H9 (cell line): ENCODE measurements around the gene MARCHF3. TPM values are rescaled to one million over a fixed set of nuclear protein-coding genes. Genes with fewer than 3 reads are reported as not detected.

Source experiments
- DNase-seq: peaks from one replicate; pipeline ENCODE4 v3.0.0-alpha.2; 2017
- H2AFZ ChIP-seq: one replicate; pipeline ENCODE4 v1.6.1; 2013; ENCODE audit warnings: mild to moderate bottlenecking, low read length, control low read depth, moderate library complexity
- H2AK5ac ChIP-seq: 2 replicates; pipeline ENCODE4 v1.6.1; 2013; ENCODE audit warnings: low read length, control low read depth, mixed read lengths; ENCODE audit not compliant: insufficient read length
- H2BK120ac ChIP-seq: one replicate; pipeline ENCODE4 v1.6.1; 2013; ENCODE audit warnings: low read depth, mild to moderate bottlenecking, low read length, control low read depth, inconsistent platforms; ENCODE audit not compliant: poor library complexity, severe bottlenecking
- H2BK12ac ChIP-seq: 2 replicates; pipeline ENCODE4 v1.6.1; 2013; ENCODE audit warnings: low read length, control low read depth, mixed read lengths, low read depth; ENCODE audit not compliant: insufficient read length
- H2BK15ac ChIP-seq: 2 replicates; pipeline ENCODE4 v1.6.1; 2013; ENCODE audit warnings: low read depth, low read length, control low read depth
- H2BK20ac ChIP-seq: one replicate; pipeline ENCODE4 v1.6.1; 2013; ENCODE audit warnings: low read depth, mild to moderate bottlenecking, low read length, control low read depth, inconsistent platforms; ENCODE audit not compliant: poor library complexity, severe bottlenecking
- H2BK5ac ChIP-seq: 2 replicates; pipeline ENCODE4 v1.6.1; 2013; ENCODE audit warnings: low read length, control low read depth, mixed read lengths; ENCODE audit not compliant: insufficient read length
- H3K14ac ChIP-seq: 2 replicates; pipeline ENCODE4 v1.6.1; 2013; ENCODE audit warnings: low read length, control low read depth; ENCODE audit not compliant: insufficient read depth
- H3K18ac ChIP-seq: 2 replicates; pipeline ENCODE4 v1.6.1; 2013; ENCODE audit warnings: low read depth, mild to moderate bottlenecking, mixed read lengths, low read length, control low read depth; ENCODE audit not compliant: insufficient read length
- H3K23ac ChIP-seq: 2 replicates; pipeline ENCODE4 v1.6.1; 2013; ENCODE audit warnings: low read length, control low read depth, mixed read lengths, low read depth; ENCODE audit not compliant: insufficient read length
- H3K23me2 ChIP-seq: 2 replicates; pipeline ENCODE4 v1.6.1; 2013; ENCODE audit warnings: low read depth, mild to moderate bottlenecking, mixed read lengths, low read length, control low read depth; ENCODE audit not compliant: insufficient read length, poor library complexity, severe bottlenecking
- H3K27ac ChIP-seq: 2 replicates; pipeline ENCODE4 v1.5.1; 2013; ENCODE audit warnings: low read length, control low read depth, mixed read lengths, low read depth; ENCODE audit not compliant: insufficient read length
- H3K27me3 ChIP-seq: 2 replicates; pipeline ENCODE4 v1.6.1; 2013; ENCODE audit warnings: low read length, control low read depth, inconsistent platforms; ENCODE audit not compliant: insufficient read depth
- H3K4ac ChIP-seq: 2 replicates; pipeline ENCODE4 v1.6.1; 2013; ENCODE audit warnings: low read depth, mild to moderate bottlenecking, control low read depth, inconsistent platforms, low read length, moderate library complexity
- H3K4me1 ChIP-seq: 2 replicates; pipeline ENCODE4 v1.6.1; 2013; ENCODE audit warnings: low read length, control low read depth, inconsistent platforms; ENCODE audit not compliant: insufficient read depth
- H3K4me2 ChIP-seq: 2 replicates; pipeline ENCODE4 v1.6.1; 2013; ENCODE audit warnings: low read length, control low read depth, mixed read lengths; ENCODE audit not compliant: insufficient read length, insufficient read depth
- H3K56ac ChIP-seq: 2 replicates; pipeline ENCODE4 v1.6.1; 2013; ENCODE audit warnings: low read depth, mild to moderate bottlenecking, mixed read lengths, low read length, control low read depth; ENCODE audit not compliant: insufficient read length
- H3K79me1 ChIP-seq: 2 replicates; pipeline ENCODE4 v1.6.1; 2013; ENCODE audit warnings: low read depth, mild to moderate bottlenecking, moderate library complexity, low read length, control low read depth, inconsistent platforms; ENCODE audit not compliant: insufficient read depth, poor library complexity, severe bottlenecking
- H3K79me2 ChIP-seq: 2 replicates; pipeline ENCODE4 v1.6.1; 2013; ENCODE audit warnings: low read length, control low read depth, inconsistent platforms; ENCODE audit not compliant: insufficient read depth
- H3K9ac ChIP-seq: 2 replicates; pipeline ENCODE4 v1.6.1; 2013; ENCODE audit warnings: low read length, control low read depth, mixed read lengths; ENCODE audit not compliant: insufficient read length; ENCODE audit errors: extremely low read depth
- H3K9me3 ChIP-seq: one replicate; pipeline ENCODE4 v1.6.1; 2013; ENCODE audit warnings: low read depth, low read length, inconsistent platforms; ENCODE audit not compliant: control insufficient read depth
- H3T11ph ChIP-seq: one replicate; pipeline ENCODE4 v1.6.1; 2013; ENCODE audit warnings: mild to moderate bottlenecking, low read length, control low read depth, inconsistent platforms
- H4K20me1 ChIP-seq: one replicate; pipeline ENCODE4 v1.6.1; 2013; ENCODE audit not compliant: control insufficient read depth, insufficient read length, insufficient read depth
- H4K5ac ChIP-seq: 2 replicates; pipeline ENCODE4 v1.6.1; 2013; ENCODE audit warnings: low read depth, mild to moderate bottlenecking, mixed read lengths, low read length, control low read depth; ENCODE audit not compliant: insufficient read length
- H4K8ac ChIP-seq: replicated peaks from 2 replicates; pipeline ENCODE4 v1.6.1; 2013; ENCODE audit warnings: low read length, control low read depth, mixed read lengths, low read depth; ENCODE audit not compliant: insufficient read length
- H4K91ac ChIP-seq: 2 replicates; pipeline ENCODE4 v1.6.1; 2013; ENCODE audit warnings: low read depth, mild to moderate bottlenecking, moderate library complexity, mixed read lengths, low read length, control low read depth; ENCODE audit not compliant: insufficient read length
- H3K27ac Mint-ChIP-seq, 3 experiments: 2 replicates in 2 of 3; 3 replicates in 1 of 3; pipeline ENCODE4 v1.8.0; 2020 to 2021; ENCODE audit warnings: mixed read lengths in 3 of 3, mild to moderate bottlenecking in 1 of 3, moderate library complexity in 1 of 3
- H3K27me3 Mint-ChIP-seq: 2 replicates; pipeline ENCODE4 v1.8.0; 2021; ENCODE audit warnings: low read depth, mild to moderate bottlenecking, moderate library complexity, mixed read lengths
- H3K36me3 Mint-ChIP-seq, 3 experiments: 2 replicates in 2 of 3; 3 replicates in 1 of 3; pipeline ENCODE4 v1.8.0; 2020 to 2021; ENCODE audit warnings: low read depth in 3 of 3, mixed read lengths in 3 of 3; ENCODE audit not compliant: insufficient read depth in 1 of 3
- H3K4me1 Mint-ChIP-seq, 2 experiments: 2 replicates each; pipeline ENCODE4 v1.8.0; 2020; ENCODE audit warnings: mixed read lengths in 2 of 2
- H3K4me3 Mint-ChIP-seq, 2 experiments: 2 replicates in 1 of 2; 3 replicates in 1 of 2; pipeline ENCODE4 v1.8.0; 2020 to 2021; ENCODE audit warnings: mild to moderate bottlenecking in 2 of 2, mixed read lengths in 2 of 2, moderate library complexity in 1 of 2
- H3K9me3 Mint-ChIP-seq, 2 experiments: 2 replicates in 1 of 2; 3 replicates in 1 of 2; pipeline ENCODE4 v1.8.0; 2020; ENCODE audit warnings: mild to moderate bottlenecking in 2 of 2, mixed read lengths in 2 of 2, moderate library complexity in 1 of 2
- CTCF ChIP-seq: fragments of 200-600 bp; sonication (generic); conservative IDR thresholded peaks from 3 replicates; pipeline ENCODE4 v1.8.0; 2021; ENCODE audit warnings: antibody characterized with exemption, mild to moderate bottlenecking
- WGBS: extraction: QIAGEN DNeasy Blood & Tissue Kit; methylation state at CpG from one replicate; pipeline ENCODE4 v1.1.7; 2013; ENCODE audit warnings: missing lambda C conversion rate, low lambda C conversion rate, mixed read lengths; ENCODE audit not compliant: insufficient read length; ENCODE audit errors: extremely low coverage; 5-methylcytosine and 5-hydroxymethylcytosine counted together
- total RNA-seq: library from RNA; stranded (reverse); gene quantifications from 2 replicates; pipeline ENCODE4 v1.2.1, GENCODE V29; 2021

Gene MARCHF3
- total RNA-seq, 1 experiment from 2014 or later = 17.7 TPM

- H3K9ac ChIP-seq = no peak overlapping the region
- no peaks in the 10 kb centered on the region; a peak in 2 of 5 replicates for H3K9me3 Mint-ChIP-seq
- WGBS = no CpG with 5 or more reads among the region's 1 CpG
These were observed 31.6 kb upstream of the MARCHF3 start for GRCh38 chr5:127061956-127062355.

More at GRCh38 chr5:127061956-127062355, 31.6 kb upstream of the MARCHF3 start:
- Histone ChIP-seq H3K4me1 (no peaks in the 10 kb centered on the region), H2AK5ac (no peak overlapping the region), H3K27me3 (no peaks in the 10 kb centered on the region), H2AFZ (no peak overlapping the region), H3K79me2 (no peaks in the 10 kb centered on the region), H3K9me3 (no peaks in the 10 kb centered on the region), H3K23me2 (no peaks in the 10 kb centered on the region), H4K5ac (no peak overlapping the region), H3K4ac (no peak overlapping the region), H2BK12ac (no peak overlapping the region), H3T11ph (no peak overlapping the region), H4K91ac (no peak overlapping the region), H3K23ac (no peak overlapping the region), H2BK15ac (no peak overlapping the region), H2BK20ac (no peak overlapping the region), H3K27ac (no peak overlapping the region), H3K56ac (no peak overlapping the region), H3K14ac (no peak overlapping the region), H2BK5ac (no peak overlapping the region), H2BK120ac (no peak overlapping the region), H4K20me1 (no peaks in the 10 kb centered on the region), H3K4me2 (no peak overlapping the region), H3K79me1 (no peaks in the 10 kb centered on the region), H3K18ac (no peak overlapping the region), H4K8ac (no peak overlapping the region)
- TF ChIP-seq CTCF = no peak
- H3K4me1 Mint-ChIP-seq = peaks cover 9 to 12% of the 10 kb centered on the region in 2 experiments; a peak in 3 of 4 replicates
- DNase-seq = no peak
- no peaks in the 10 kb centered on the region; a peak in 2 of 7 replicates for H3K36me3 Mint-ChIP-seq
- no peak overlapping the region for H3K4me3 Mint-ChIP-seq
- H3K27ac Mint-ChIP-seq = no peak overlapping the region
- no peaks in the 10 kb centered on the region for H3K27me3 Mint-ChIP-seq
